Spleen (tissue), 11 donors: ENCODE measurements around the gene MROH7. TPM values are rescaled to one million over a fixed set of nuclear protein-coding genes. Genes with fewer than 3 reads are reported as not detected.

ENCODE experiments used
- DNase-seq: peaks from one replicate; pipeline ENCODE4 v3.0.0-alpha.2; 2020
- H3K27ac ChIP-seq, 8 donors: fragments of 200-600 bp; sonication (generic) in 7 of 8; 1 replicate in 4 of 8; 2 replicates in 4 of 8; pipeline versions ENCODE4 v1.5.0 to v1.8.0; 2016 to 2021; ENCODE audit warnings: inconsistent platforms in 4 of 8, mild to moderate bottlenecking in 4 of 8, moderate library complexity in 1 of 8
- H3K27me3 ChIP-seq, 7 donors: fragments of 200-600 bp; sonication (generic) in 6 of 7; replicated peaks in 1 of 7; 1 replicate in 4 of 7; 2 replicates in 3 of 7; pipeline versions ENCODE4 v1.5.0 to v1.8.0; 2016 to 2021; ENCODE audit warnings: inconsistent platforms in 3 of 7, mild to moderate bottlenecking in 1 of 7
- H3K36me3 ChIP-seq, 6 donors: fragments of 200-600 bp; sonication (generic) in 5 of 6; 1 replicate in 4 of 6; 2 replicates in 2 of 6; pipeline versions ENCODE4 v1.5.0 to v1.8.0; 2016 to 2021; ENCODE audit warnings: inconsistent platforms in 2 of 6
- H3K4me1 ChIP-seq, 6 donors: fragments of 200-600 bp; sonication (generic) in 5 of 6; 1 replicate in 3 of 6; 2 replicates in 3 of 6; pipeline versions ENCODE4 v1.5.0 to v1.8.0; 2016 to 2021; ENCODE audit warnings: inconsistent platforms in 3 of 6
- H3K4me3 ChIP-seq, 8 donors: fragments of 200-600 bp; sonication (generic) in 7 of 8; 1 replicate in 4 of 8; 2 replicates in 4 of 8; pipeline versions ENCODE4 v1.5.0 to v1.8.0; 2016 to 2021; ENCODE audit warnings: inconsistent platforms in 4 of 8, mild to moderate bottlenecking in 4 of 8, moderate library complexity in 2 of 8
- H3K9me3 ChIP-seq, 8 donors: fragments of 200-600 bp; sonication (generic) in 7 of 8; 1 replicate in 4 of 8; 2 replicates in 4 of 8; pipeline versions ENCODE4 v1.5.0 to v1.8.0; 2016 to 2021; ENCODE audit warnings: inconsistent platforms in 4 of 8
- POLR2A ChIP-seq, 3 donors: fragments of 450-650 bp; IDR thresholded peaks; one replicate each; pipeline ENCODE4 v1.5.1; 2017; ENCODE audit warnings: antibody characterized with exemption in 3 of 3, mild to moderate bottlenecking in 1 of 3
- POLR2AphosphoS5 ChIP-seq, 3 donors: sonication (generic); formaldehyde crosslinking; IDR thresholded peaks; one replicate each; pipeline ENCODE4 v1.5.1; 2017; ENCODE audit warnings: antibody characterized with exemption in 3 of 3
- WGBS, 5 donors: extraction: QIAGEN DNeasy Blood & Tissue Kit in 3 of 5; methylation state at CpG; one replicate each; pipeline versions ENCODE4 v1.1.5 to v1.1.7; 2013 to 2018; 5-methylcytosine and 5-hydroxymethylcytosine counted together
- intact Hi-C: fragments of 100-400 bp; cut with DNase I; formaldehyde crosslinking; loops from one replicate; pipeline ENCODE4 v1.15.0; 2023; ENCODE audit warnings: low total_unique reads
- polyA plus RNA-seq, 3 donors: library from polyadenylated mRNA; stranded (reverse); fragments of 200-250 nt; gene quantifications; one replicate each; pipeline ENCODE4 v1.2.1, GENCODE V29; 2013
- total RNA-seq, 7 donors: library from RNA; depleted of rRNA in 3 of 7; stranded (reverse); fragments of >200 nt in 3 of 7; fragmentation: NEBNext Ultra II Directional in 4 of 7; extraction: Animal tissue kit (Norgen Biotek cat#: 25700) in 4 of 7; gene quantifications; one replicate each; pipeline versions ENCODE4 v1.1.0 to v1.2.1, GENCODE V29; 2016 to 2021
- TF ChIP-seq, protein P1 (sequence below), 11 experiments: fragments of 200-600 bp in 7 of 11; fragments of 450-650 bp in 4 of 11; sonication (generic) in 4 of 11; IDR thresholded peaks in 8 of 11; conservative IDR thresholded peaks in 3 of 11; 1 replicate in 7 of 11; 2 replicates in 4 of 11; pipeline versions ENCODE4 v1.4.0 to v1.8.0; 2016 to 2021; ENCODE audit warnings: antibody characterized with exemption in 11 of 11, inconsistent platforms in 4 of 11, mild to moderate bottlenecking in 1 of 11
- donor health status: healthy with polysubstance abuse.
- donor health status: DM: no; HTN: no; CAD: no; lungs with moderate emphysema.
- donor health status: DM: no; HTN: no; CAD: no.
- donor health status: Bipolar disorder and iron deficiency.
- donor health status: healthy.
- donor health status: DM: no; HTN: no; CAD: no.
- donor health status: DM: yes; HTN: yes; CAD: no.

MROH7 gene
- total and polyA plus RNA-seq, 10 donors, result 0.36 to 3.6 (median 1.4) TPM

DNA sequence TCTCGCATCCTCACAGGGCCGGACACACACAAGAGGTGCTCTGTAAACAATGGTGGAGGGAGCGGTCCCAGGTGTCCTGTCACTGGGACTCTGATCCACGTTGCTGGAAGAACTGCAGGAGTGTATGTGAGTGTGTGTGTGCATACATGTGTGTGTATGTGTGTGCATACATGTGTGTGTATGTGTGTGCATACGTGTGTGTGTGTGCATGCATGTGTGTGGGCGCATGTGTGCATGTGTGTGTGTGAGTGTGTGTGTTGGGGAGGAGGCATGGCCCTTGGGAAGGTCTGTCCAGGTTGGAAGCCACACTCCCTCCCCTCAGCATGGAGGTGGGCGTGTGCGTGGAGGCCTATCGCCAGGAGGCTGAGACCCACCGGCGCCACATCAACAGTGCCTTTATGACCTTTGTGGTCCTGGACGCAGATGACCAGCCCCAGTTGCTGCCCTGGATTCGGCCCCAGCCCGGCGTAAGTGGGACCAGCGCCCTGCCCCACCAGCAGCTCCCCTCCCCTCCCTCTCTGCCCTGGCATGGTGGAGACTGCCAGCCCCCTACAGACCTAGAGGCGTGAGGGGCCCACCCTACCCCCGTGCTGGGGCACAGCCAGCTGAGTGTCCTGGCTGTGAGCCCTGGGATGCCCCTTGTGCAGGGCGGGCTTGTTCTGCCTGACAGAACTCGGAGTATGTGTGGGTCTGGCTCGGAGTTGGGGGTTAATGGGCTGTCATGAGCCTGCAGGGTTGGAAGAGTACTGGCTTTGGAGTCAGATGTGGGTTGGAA lies 40.5 kb upstream of the MROH7 start:
- 85 to 91% (median 89%) methylated on average over 14 to 21 of the region's 21 CpGs for WGBS, 5 donors
- peaks cover 0 to 9% (median 2%) of the 10 kb centered on the region in 6 donors for H3K4me1 ChIP-seq
- no peaks in the 10 kb centered on the region for H3K9me3 ChIP-seq
- intact Hi-C loops, result no loop called here
- H3K27me3 ChIP-seq, result no peaks in the 10 kb centered on the region
- no peak overlapping the region for H3K4me3 ChIP-seq
- TF ChIP-seq POLR2AphosphoS5 (IDR thresholded peaks at IDR 0.05) (no peak), POLR2A (IDR thresholded peaks at IDR 0.05) (no peak)
- TF ChIP-seq, protein P1, sequence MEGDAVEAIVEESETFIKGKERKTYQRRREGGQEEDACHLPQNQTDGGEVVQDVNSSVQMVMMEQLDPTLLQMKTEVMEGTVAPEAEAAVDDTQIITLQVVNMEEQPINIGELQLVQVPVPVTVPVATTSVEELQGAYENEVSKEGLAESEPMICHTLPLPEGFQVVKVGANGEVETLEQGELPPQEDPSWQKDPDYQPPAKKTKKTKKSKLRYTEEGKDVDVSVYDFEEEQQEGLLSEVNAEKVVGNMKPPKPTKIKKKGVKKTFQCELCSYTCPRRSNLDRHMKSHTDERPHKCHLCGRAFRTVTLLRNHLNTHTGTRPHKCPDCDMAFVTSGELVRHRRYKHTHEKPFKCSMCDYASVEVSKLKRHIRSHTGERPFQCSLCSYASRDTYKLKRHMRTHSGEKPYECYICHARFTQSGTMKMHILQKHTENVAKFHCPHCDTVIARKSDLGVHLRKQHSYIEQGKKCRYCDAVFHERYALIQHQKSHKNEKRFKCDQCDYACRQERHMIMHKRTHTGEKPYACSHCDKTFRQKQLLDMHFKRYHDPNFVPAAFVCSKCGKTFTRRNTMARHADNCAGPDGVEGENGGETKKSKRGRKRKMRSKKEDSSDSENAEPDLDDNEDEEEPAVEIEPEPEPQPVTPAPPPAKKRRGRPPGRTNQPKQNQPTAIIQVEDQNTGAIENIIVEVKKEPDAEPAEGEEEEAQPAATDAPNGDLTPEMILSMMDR (IDR thresholded peaks at IDR 0.05 in 8 of 11, conservative IDR thresholded peaks at IDR 0.05 in 3 of 11), result no peak
- peaks cover 0 to 5% (median 0%) of the 10 kb centered on the region in 6 donors for H3K36me3 ChIP-seq
- H3K27ac ChIP-seq, result no peak overlapping the region
- DNase-seq, result peak; percentile 68

DNA sequence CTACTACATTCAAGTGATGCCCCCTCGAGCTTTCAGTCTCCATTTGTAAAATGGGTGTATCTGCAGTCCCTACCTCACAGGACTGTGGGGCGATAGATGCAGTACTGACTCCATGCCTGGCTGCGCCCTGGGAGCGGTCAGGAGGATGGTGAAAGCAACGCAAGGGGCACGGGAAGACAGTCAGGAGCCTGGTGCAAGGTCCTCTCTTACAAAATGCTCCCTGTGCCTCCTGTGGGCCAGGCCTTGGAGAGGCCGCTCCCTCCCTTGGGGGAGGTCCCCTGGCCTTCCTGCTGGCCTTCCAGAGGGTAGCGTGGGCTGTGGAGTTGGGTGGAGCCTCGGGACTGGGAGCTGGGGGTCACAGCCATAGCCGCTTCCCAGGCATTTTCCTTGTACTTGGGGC lies 39.9 kb upstream of the MROH7 start:
- H3K4me3 ChIP-seq, result no peak overlapping the region
- intact Hi-C loops, result no loop called here
- no peak overlapping the region for H3K27ac ChIP-seq
- 81 to 88% (median 84%) methylated on average over 8 to 10 of the region's 10 CpGs for WGBS, 5 donors
- TF ChIP-seq POLR2A (IDR thresholded peaks at IDR 0.05), result no peak
- TF ChIP-seq POLR2AphosphoS5 (IDR thresholded peaks at IDR 0.05), result no peak
- TF ChIP-seq, protein P1 (IDR thresholded peaks at IDR 0.05 in 8 of 11, conservative IDR thresholded peaks at IDR 0.05 in 3 of 11), result no peak
- peaks cover 0 to 9% (median 2%) of the 10 kb centered on the region in 6 donors for H3K4me1 ChIP-seq
- no peaks in the 10 kb centered on the region for H3K9me3 ChIP-seq
- peaks cover 0 to 5% (median 0%) of the 10 kb centered on the region in 6 donors for H3K36me3 ChIP-seq
- H3K27me3 ChIP-seq, result no peaks in the 10 kb centered on the region
- DNase-seq, result peak; percentile 60

DNA sequence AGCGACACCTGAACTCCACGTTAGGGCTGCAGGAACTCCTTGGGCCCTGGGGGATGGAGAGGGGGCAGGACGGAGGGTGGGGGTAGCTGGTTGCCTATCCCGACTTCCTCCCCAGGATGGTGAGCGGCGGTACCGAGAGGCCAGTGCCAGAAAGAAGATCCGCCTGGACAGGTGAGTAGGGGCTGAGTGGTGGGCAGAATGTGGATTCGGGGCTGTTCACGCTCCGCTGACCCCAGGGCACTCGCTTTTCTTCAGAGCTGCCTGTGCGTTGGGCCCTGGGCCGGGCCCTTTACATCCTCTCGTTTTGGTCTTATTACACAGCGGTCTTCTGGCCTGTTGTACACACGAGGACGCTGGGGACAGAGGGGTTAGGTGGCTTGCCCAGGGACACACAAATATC lies 39.0 kb upstream of the MROH7 start:
- H3K4me1 ChIP-seq, result peaks cover 0 to 9% (median 2%) of the 10 kb centered on the region in 6 donors
- WGBS, 5 donors, result 88 to 97% (median 92%) methylated on average over 12 to 18 of the region's 18 CpGs
- no peak for TF ChIP-seq POLR2AphosphoS5 (IDR thresholded peaks at IDR 0.05)
- TF ChIP-seq, protein P1 (IDR thresholded peaks at IDR 0.05 in 8 of 11, conservative IDR thresholded peaks at IDR 0.05 in 3 of 11), result no peak
- no peak for TF ChIP-seq POLR2A (IDR thresholded peaks at IDR 0.05)
- no peak for DNase-seq
- intact Hi-C loops, result no loop called here
- no peaks in the 10 kb centered on the region for H3K27me3 ChIP-seq
- H3K36me3 ChIP-seq, result no peaks in the 10 kb centered on the region
- no peak overlapping the region for H3K4me3 ChIP-seq
- no peaks in the 10 kb centered on the region for H3K9me3 ChIP-seq
- H3K27ac ChIP-seq, result no peak overlapping the region

DNA sequence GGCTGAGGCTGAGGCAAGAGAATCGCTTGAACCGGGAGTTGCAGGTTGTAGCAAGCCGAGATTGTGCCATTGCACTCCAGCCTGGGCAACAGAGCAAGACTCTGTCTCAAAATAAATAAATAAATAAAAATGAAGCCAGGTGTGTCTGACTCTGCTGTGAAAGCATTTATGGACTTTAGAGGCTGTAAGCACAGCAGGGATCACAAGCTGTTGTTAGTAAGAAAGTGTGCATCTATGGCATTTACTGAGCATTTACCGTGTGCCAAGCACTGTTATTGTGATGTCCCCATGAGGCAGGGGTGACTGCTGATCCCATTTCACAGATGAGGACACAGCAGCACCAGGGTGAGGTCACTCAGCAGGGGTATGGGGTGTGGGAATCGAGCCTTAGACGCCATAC lies 38.3 kb upstream of the MROH7 start:
- no peak overlapping the region for H3K27ac ChIP-seq
- no peaks in the 10 kb centered on the region for H3K36me3 ChIP-seq
- no peak overlapping the region for H3K4me3 ChIP-seq
- peaks cover 0 to 9% (median 2%) of the 10 kb centered on the region in 6 donors for H3K4me1 ChIP-seq
- TF ChIP-seq POLR2A (IDR thresholded peaks at IDR 0.05) (no peak), POLR2AphosphoS5 (IDR thresholded peaks at IDR 0.05) (no peak)
- TF ChIP-seq, protein P1 (IDR thresholded peaks at IDR 0.05 in 8 of 11, conservative IDR thresholded peaks at IDR 0.05 in 3 of 11), result no peak
- intact Hi-C loops, result no loop called here
- no peaks in the 10 kb centered on the region for H3K27me3 ChIP-seq
- 91 to 96% (median 94%) methylated on average over 6 of the region's 6 CpGs for WGBS, 5 donors
- no peaks in the 10 kb centered on the region for H3K9me3 ChIP-seq
- DNase-seq, result no peak
